HepG2 (cell line): ENCODE data around the gene SMIM20. TPM values are rescaled to one million over a fixed set of nuclear protein-coding genes. Genes with fewer than 3 reads are reported as not detected.

Experiments
- ATAC-seq: fragments of 200-7000 bp; cut with Tn5 transposase; 3 replicates; pipeline ENCODE4 v1.9.1; 2020; ENCODE audit warnings: mild to moderate bottlenecking, moderate library complexity
- BruUV-seq: library from RNA; stranded (reverse); fragments of 400-500 nt; replicated peaks from 2 replicates; lab custom pipeline; 2021; lab: Mats Ljungman, UMichigan
- CTCF ChIA-PET: fragments of 300-600 bp; formaldehyde crosslinking; extraction: SDS; loops from one replicate; lab custom pipeline; 2021; ENCODE audit warnings: low total read pairs, inconsistent platforms, low intra/inter-chr PET ratio; lab: Yijun Ruan, JAX
- POLR2A ChIA-PET: fragments of 350-600 bp; sonication (Branson Sonifier 250); formaldehyde crosslinking; loops from one replicate; lab custom pipeline; 2020; ENCODE audit warnings: antibody characterized with exemption, inconsistent platforms; lab: Yijun Ruan, JAX
- DNase-seq: peaks from one replicate; pipeline ENCODE4 v3.0.0-alpha.2; 2015; ENCODE audit warnings: low spot score
- FAIRE-seq: peaks from 3 replicates; lab custom pipeline; 2011; peaks lifted over from hg19 to GRCh38; lab: Jason Lieb, UNC
- H2AFZ ChIP-seq: one replicate; pipeline ENCODE4 v1.6.1; 2011; ENCODE audit warnings: low read length, inconsistent platforms
- H3K27ac ChIP-seq: fragments of 300-600 bp; 3 replicates; pipeline ENCODE4 v1.8.0; 2011; ENCODE audit warnings: mixed run types, mild to moderate bottlenecking, mixed read lengths, low read length, inconsistent platforms; ENCODE audit not compliant: insufficient read depth; ENCODE audit errors: extremely low read length
- H3K27me3 ChIP-seq, 2 experiments: fragments of 200-600 bp in 1 of 2; 2 replicates in 1 of 2; 3 replicates in 1 of 2; pipeline versions ENCODE4 v1.6.0 to v1.8.0; 2011; ENCODE audit warnings: low read length in 2 of 2, mild to moderate bottlenecking in 2 of 2, moderate library complexity in 2 of 2, inconsistent platforms in 1 of 2; ENCODE audit not compliant: insufficient read depth in 2 of 2, control insufficient read depth in 1 of 2
- H3K36me3 ChIP-seq, 2 experiments: fragments of 200-600 bp in 1 of 2; replicated peaks in 1 of 2; 2 replicates in 1 of 2; 3 replicates in 1 of 2; pipeline versions ENCODE4 v1.5.1 to v1.8.0; 2011; ENCODE audit warnings: low read length in 2 of 2, inconsistent platforms in 1 of 2; ENCODE audit not compliant: insufficient read depth in 2 of 2, control insufficient read depth in 1 of 2
- H3K4me1 ChIP-seq: 2 replicates; pipeline ENCODE4 v1.5.1; 2012; ENCODE audit warnings: low read length, inconsistent platforms; ENCODE audit not compliant: insufficient read depth
- H3K4me2 ChIP-seq: 2 replicates; pipeline ENCODE4 v1.6.0; 2011; ENCODE audit warnings: low read depth, low read length, inconsistent platforms
- H3K4me3 ChIP-seq, 3 experiments: fragments of 200-600 bp in 1 of 3; sonication (generic), shearing (Covaris generic) in 1 of 3; replicated peaks in 1 of 3; 2 replicates each; pipeline ENCODE4 v1.5.1; 2011 to 2016; ENCODE audit warnings: low read length in 3 of 3, inconsistent platforms in 2 of 3, low read depth in 2 of 3, mild to moderate bottlenecking in 2 of 3, control low read depth in 1 of 3, mixed read lengths in 1 of 3; ENCODE audit not compliant: insufficient read depth in 1 of 3
- H3K79me2 ChIP-seq: one replicate; pipeline ENCODE4 v1.6.1; 2011; ENCODE audit warnings: low read length, inconsistent platforms; ENCODE audit not compliant: insufficient read depth
- H3K9ac ChIP-seq: 2 replicates; pipeline ENCODE4 v1.6.0; 2011; ENCODE audit warnings: mild to moderate bottlenecking, low read depth, low read length, inconsistent platforms; ENCODE audit not compliant: insufficient read depth
- H3K9me3 ChIP-seq: 2 replicates; pipeline ENCODE4 v1.5.1; 2012; ENCODE audit warnings: mild to moderate bottlenecking, low read length
- H4K20me1 ChIP-seq: 2 replicates; pipeline ENCODE4 v1.6.0; 2011; ENCODE audit warnings: inconsistent platforms, mild to moderate bottlenecking, low read length, moderate library complexity; ENCODE audit not compliant: insufficient read depth
- CBX2 ChIP-seq, 2 experiments: fragments of 200-600 bp in 1 of 2; sonication (generic); formaldehyde crosslinking in 1 of 2; IDR thresholded peaks; 2 replicates each; pipeline versions ENCODE4 v1.7.0 to v1.8.1; 2018 to 2022; ENCODE audit warnings: low read depth in 2 of 2, low read length in 1 of 2, mild to moderate bottlenecking in 1 of 2, missing genetic modification reagents in 1 of 2
- FOXP1 ChIP-seq, 2 experiments: fragments of 450-650 bp in 1 of 2; IDR thresholded peaks; 2 replicates each; pipeline ENCODE4 v1.6.1; 2017 to 2018; ENCODE audit warnings: antibody characterized with exemption in 1 of 2
- MZF1 ChIP-seq: sonication (generic); formaldehyde crosslinking; IDR thresholded peaks from 2 replicates; pipeline ENCODE4 v1.8.1; 2023; ENCODE audit warnings: mild to moderate bottlenecking, missing genetic modification reagents, borderline replicate concordance
- PAXIP1 ChIP-seq: sonication (generic); formaldehyde crosslinking; conservative IDR thresholded peaks from 2 replicates; pipeline ENCODE4 v1.4.0; 2020; ENCODE audit warnings: mild to moderate bottlenecking, missing genetic modification reagents, moderate library complexity
- TCF7L2 ChIP-seq: IDR thresholded peaks from 2 replicates; pipeline ENCODE4 v1.6.1; 2011; ENCODE audit warnings: mild to moderate bottlenecking, low read depth, low read length, moderate library complexity
- ZBTB7A ChIP-seq: sonication (generic); formaldehyde crosslinking; IDR thresholded peaks from 2 replicates; pipeline ENCODE4 v1.8.0; 2022; ENCODE audit warnings: mild to moderate bottlenecking, missing genetic modification reagents
- ZNF280B ChIP-seq: sonication (generic); formaldehyde crosslinking; IDR thresholded peaks from 2 replicates; pipeline ENCODE4 v1.5.0; 2020; ENCODE audit warnings: missing genetic modification reagents, mild to moderate bottlenecking, borderline replicate concordance
- ZNF777 ChIP-seq: sonication (generic); formaldehyde crosslinking; IDR thresholded peaks from 2 replicates; pipeline ENCODE4 v1.4.0; 2020; ENCODE audit warnings: missing genetic modification reagents
- ZSCAN29 ChIP-seq: sonication (generic); formaldehyde crosslinking; conservative IDR thresholded peaks from 2 replicates; pipeline ENCODE4 v1.4.0; 2020; ENCODE audit warnings: mild to moderate bottlenecking, missing genetic modification reagents
- whole genome bisulfite sequencing: methylation state at CpG from one replicate; pipeline ENCODE4 v1.1.6; 2017; ENCODE audit warnings: low lambda C conversion rate; 5-methylcytosine and 5-hydroxymethylcytosine counted together
- in situ Hi-C: cut with HindIII; loops from 2 replicates; pipeline ENCODE4 v1.10.0; 2017; ENCODE audit warnings: low pct_unique_long_range_greater_than_20kb; ENCODE audit not compliant: extremely low pct_ligation_motif_present
- intact Hi-C: fragments of 100-400 bp; cut with micrococcal nuclease; formaldehyde crosslinking; loops from one replicate; pipeline ENCODE4 v1.10.0; 2022; ENCODE audit not compliant: unreplicated experiment
- polyA plus RNA-seq, 8 experiments: library from polyadenylated mRNA; depleted of rRNA in 3 of 8; stranded (reverse) in 7 of 8; unstranded in 1 of 8; fragments of >200 nt; fragmentation: Illumina TruSeq in 4 of 8; extraction: Trizol in 4 of 8; gene quantifications; 2 replicates each; pipeline versions ENCODE4 v1.2.1 to v1.2.3, GENCODE V29; 2011 to 2016; ENCODE audit warnings: low read depth in 4 of 8, missing spikeins in 1 of 8, mixed read lengths in 1 of 8; ENCODE audit not compliant: insufficient read depth in 1 of 8
- total RNA-seq, 5 experiments: library from RNA; depleted of rRNA; stranded (reverse); fragments of >200 nt; fragmentation: Illumina TruSeq; extraction: Trizol; gene quantifications; 2 replicates each; pipeline ENCODE4 v1.2.3, GENCODE V29; 2016; ENCODE audit warnings: low read depth in 1 of 5

Gene SMIM20
- total and polyA plus RNA-seq, 2 of the 13 experiments (the other 11 are each of a cell fraction or from before 2014, with no cell fraction given): 26.3 to 30.2 TPM

- FAIRE-seq (no peak), DNase-seq (no peak), ATAC-seq (no peak)
- no peaks in the 10 kb centered on the region for H3K9me3 ChIP-seq
- intact Hi-C loops: no loop called here
- H2AFZ ChIP-seq: no peak overlapping the region
- WGBS: 2% methylated on average over 9 of the region's 9 CpGs
- ChIA-PET CTCF (no interaction called here), POLR2A (no interaction called here)
- no peaks in the 10 kb centered on the region for H3K4me1 ChIP-seq
- H3K27ac ChIP-seq: no peak overlapping the region
- no peaks in the 10 kb centered on the region for H3K36me3 ChIP-seq
- H3K27me3 ChIP-seq: peaks cover 0 to 9% of the 10 kb centered on the region in 2 experiments; a peak in 1 of 5 replicates
- TF ChIP-seq CBX2 (IDR thresholded peaks at IDR 0.05; ENCODE audit: low read depth, low read length) (no peak), CBX2 (CRISPR knock-in tag; IDR thresholded peaks at IDR 0.05; ENCODE audit: low read depth) (no peak), PAXIP1 (CRISPR knock-in tag) (no peak), ZSCAN29 (CRISPR knock-in tag) (no peak), ZNF777 (CRISPR knock-in tag) (no peak), ZBTB7A (no peak), FOXP1 (IDR thresholded peaks at IDR 0.05) (no peak), FOXP1 (CRISPR knock-in tag; IDR thresholded peaks at IDR 0.05) (no peak), TCF7L2 (no peak), ZNF280B (CRISPR knock-in tag) (no peak), MZF1 (CRISPR knock-in tag) (no peak)
- in situ Hi-C loops: no loop called here
- H3K4me3 ChIP-seq: no peak overlapping the region
- no peaks in the 10 kb centered on the region for H3K79me2 ChIP-seq
- no peaks in the 10 kb centered on the region for H4K20me1 ChIP-seq
- no peak overlapping the region for H3K9ac ChIP-seq
- no TSS peak for BruUV-seq
- no peak overlapping the region for H3K4me2 ChIP-seq
Measured at GRCh38 chr4:25878676-25879075, 35.3 kb upstream of the SMIM20 start.
